HG02840 (cell line): ENCODE measurements around the gene RBM42.
"Not testable (repeated sequence)": the region's sequence is repeated elsewhere in the genome, so short reads cannot be mapped to it uniquely, and the experiment has no call there.

ENCODE experiments used
- ATAC-seq: cut with Tn5 transposase; IDR thresholded peaks from one replicate; pipeline ENCODE4 v1.9.1; 2021; ENCODE audit warnings: mild to moderate bottlenecking, moderate library complexity, moderate number of reproducible peaks; ENCODE audit not compliant: unreplicated experiment, low FRiP score

RBM42 gene

GRCh38 chr19:35628565-35629331 is at the start of gene RBM42:
Gene RBM42, plus strand, starts transcription at chr19:35629036. Its CDS starts 118 bp downstream, at chr19:35629154.
- ATAC-seq = peak; percentile 97

GRCh38 chr19:35582760-35583159 is 46.1 kb upstream of the RBM42 start:
- no peak for ATAC-seq

GRCh38 chr19:35585848-35586247 is 43.0 kb upstream of the RBM42 start, which contains the start of gene PMIS2:
Gene PMIS2, plus strand, starts transcription at chr19:35586173. Its CDS starts 87 bp downstream, at chr19:35586260.
- no peak for ATAC-seq

- no peak for ATAC-seq
Observed at GRCh38 chr19:35587321-35587720, 41.5 kb upstream of the RBM42 start.

- ATAC-seq = no peak
Observed at GRCh38 chr19:35590875-35591274, 38.0 kb upstream of the RBM42 start.

- ATAC-seq = no peak
Observed at GRCh38 chr19:35592226-35592625, 36.6 kb upstream of the RBM42 start.

- not testable (repeated sequence) for ATAC-seq
Observed at GRCh38 chr19:35595026-35595425, 33.8 kb upstream of the RBM42 start.

- ATAC-seq = no peak
Observed at GRCh38 chr19:35595928-35596327, 32.9 kb upstream of the RBM42 start.

- ATAC-seq = no peak
Observed at GRCh38 chr19:35596366-35596999, 32.4 kb upstream of the RBM42 start.

GRCh38 chr19:35601971-35602370 is 26.9 kb upstream of the RBM42 start:
- no peak for ATAC-seq

GRCh38 chr19:35604436-35604835 is 24.4 kb upstream of the RBM42 start:
- ATAC-seq = not testable (repeated sequence)

- not testable (repeated sequence) for ATAC-seq
Observed at GRCh38 chr19:35607170-35607569, 21.7 kb upstream of the RBM42 start.

GRCh38 chr19:35607661-35608060 is 21.2 kb upstream of the RBM42 start:
- no peak for ATAC-seq

- ATAC-seq = no peak
Observed at GRCh38 chr19:35608251-35608650, 20.6 kb upstream of the RBM42 start.

GRCh38 chr19:35609851-35610353 is 18.9 kb upstream of the RBM42 start:
- no peak for ATAC-seq

GRCh38 chr19:35612224-35612558 is 16.6 kb upstream of the RBM42 start:
- ATAC-seq = no peak

GRCh38 chr19:35612559-35613321 is 16.1 kb upstream of the RBM42 start, which contains the start of gene HAUS5:
Gene HAUS5, plus strand, starts transcription at chr19:35612735. Its CDS starts 60 bp downstream, at chr19:35612795.
- ATAC-seq = peak; percentile 79

- no peak for ATAC-seq
Observed at GRCh38 chr19:35613574-35613973, 15.3 kb upstream of the RBM42 start.

GRCh38 chr19:35615036-35615435 is 13.8 kb upstream of the RBM42 start:
- no peak for ATAC-seq

GRCh38 chr19:35618857-35619256 is 10.0 kb upstream of the RBM42 start:
- ATAC-seq = no peak
